Thoracic aorta (tissue), 2 donors: ENCODE data around the gene LRRC27. TPM values are rescaled to one million over a fixed set of nuclear protein-coding genes. Genes with fewer than 3 reads are reported as not detected.

Source experiments
- ATAC-seq: fragments of 150-250 bp; one replicate; pipeline ENCODE4 v1.8.0; 2017; ENCODE audit warnings: low read depth; ENCODE audit not compliant: insufficient number of reproducible peaks, low FRiP score
- DNase-seq: peaks from one replicate; pipeline ENCODE4 v3.0.0-alpha.2; 2020; ENCODE audit warnings: low spot score
- H3K27ac ChIP-seq, 2 donors: fragments of 200-600 bp; sonication (generic); 1 replicate in 1 of 2; 2 replicates in 1 of 2; pipeline ENCODE4 v1.5.1; 2016; ENCODE audit warnings: mild to moderate bottlenecking in 2 of 2, moderate library complexity in 2 of 2
- H3K27me3 ChIP-seq: fragments of 200-600 bp; sonication (generic); replicated peaks from 2 replicates; pipeline ENCODE4 v1.6.0; 2016; ENCODE audit warnings: mild to moderate bottlenecking; ENCODE audit not compliant: insufficient read depth
- H3K36me3 ChIP-seq: fragments of 200-600 bp; sonication (generic); one replicate; pipeline ENCODE4 v1.5.1; 2016
- H3K4me1 ChIP-seq, 2 donors: fragments of 200-600 bp; sonication (generic); 1 replicate in 1 of 2; 2 replicates in 1 of 2; pipeline versions ENCODE4 v1.5.1 to v1.6.0; 2016; ENCODE audit warnings: low read depth in 2 of 2, mild to moderate bottlenecking in 1 of 2; ENCODE audit not compliant: control insufficient read depth in 1 of 2
- H3K4me3 ChIP-seq: fragments of 200-600 bp; sonication (generic); 2 replicates; pipeline ENCODE4 v1.5.1; 2016; ENCODE audit warnings: mild to moderate bottlenecking
- H3K9me3 ChIP-seq: fragments of 200-600 bp; sonication (generic); 2 replicates; pipeline ENCODE4 v1.5.1; 2016
- total RNA-seq, 2 donors: library from RNA; depleted of rRNA; stranded (reverse); fragments of >200 nt; gene quantifications; one replicate each; pipeline versions ENCODE4 v1.1.0 to v1.2.3, GENCODE V29; 2016
- TF ChIP-seq, protein P1 (sequence below): fragments of 200-600 bp; sonication (generic); IDR thresholded peaks from one replicate; pipeline ENCODE4 v1.5.1; 2019; ENCODE audit warnings: antibody characterized with exemption

Gene LRRC27
- total RNA-seq, 2 donors from 2014 or later, result 3.2 to 8.9 TPM

DNA sequence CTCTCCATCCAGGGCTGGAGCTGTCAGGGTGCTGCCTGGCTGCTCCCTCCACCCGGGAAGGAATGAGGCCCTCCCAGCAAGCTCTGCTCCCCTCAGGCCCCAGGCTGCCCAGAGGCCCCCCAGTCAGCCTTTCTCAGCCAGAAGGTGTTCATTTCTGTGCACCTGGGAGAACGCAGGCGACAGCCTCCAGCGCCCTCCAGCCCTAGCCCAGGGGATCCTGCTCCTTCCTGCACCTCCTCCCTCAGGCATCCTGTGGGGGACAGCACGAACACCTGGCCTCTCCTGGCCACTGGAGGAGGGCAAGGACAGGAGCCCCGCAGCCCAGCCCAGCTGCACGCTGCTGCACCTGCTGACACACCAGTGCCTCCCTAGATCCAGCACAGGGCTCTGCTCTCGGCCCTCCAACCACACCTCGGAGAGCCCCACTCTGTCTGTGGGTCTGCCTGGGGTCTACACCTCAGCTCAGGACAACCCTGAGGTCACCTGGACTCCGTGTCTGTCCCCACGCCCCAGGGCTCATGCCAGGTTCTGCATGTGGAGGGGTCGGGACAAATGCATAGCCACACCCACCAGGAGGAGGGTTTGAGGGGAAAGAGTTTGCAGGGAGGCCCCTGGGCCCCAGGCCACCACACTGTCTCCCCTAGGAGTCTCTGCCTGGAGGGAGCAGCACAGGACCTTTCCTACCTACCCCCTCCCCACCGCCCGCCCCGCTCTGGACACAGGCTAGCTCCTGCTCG, 57.6 kb downstream of the LRRC27 start:
- Histone ChIP-seq H3K27ac (no peak overlapping the region), H3K36me3 (no peaks in the 10 kb centered on the region), H3K4me3 (no peak overlapping the region), H3K4me1 (peaks cover 0 to 5% of the 10 kb centered on the region in 2 donors), H3K27me3 (no peaks in the 10 kb centered on the region), H3K9me3 (no peaks in the 10 kb centered on the region)
- no peak for ATAC-seq
- no peak for DNase-seq
- TF ChIP-seq, protein P1, sequence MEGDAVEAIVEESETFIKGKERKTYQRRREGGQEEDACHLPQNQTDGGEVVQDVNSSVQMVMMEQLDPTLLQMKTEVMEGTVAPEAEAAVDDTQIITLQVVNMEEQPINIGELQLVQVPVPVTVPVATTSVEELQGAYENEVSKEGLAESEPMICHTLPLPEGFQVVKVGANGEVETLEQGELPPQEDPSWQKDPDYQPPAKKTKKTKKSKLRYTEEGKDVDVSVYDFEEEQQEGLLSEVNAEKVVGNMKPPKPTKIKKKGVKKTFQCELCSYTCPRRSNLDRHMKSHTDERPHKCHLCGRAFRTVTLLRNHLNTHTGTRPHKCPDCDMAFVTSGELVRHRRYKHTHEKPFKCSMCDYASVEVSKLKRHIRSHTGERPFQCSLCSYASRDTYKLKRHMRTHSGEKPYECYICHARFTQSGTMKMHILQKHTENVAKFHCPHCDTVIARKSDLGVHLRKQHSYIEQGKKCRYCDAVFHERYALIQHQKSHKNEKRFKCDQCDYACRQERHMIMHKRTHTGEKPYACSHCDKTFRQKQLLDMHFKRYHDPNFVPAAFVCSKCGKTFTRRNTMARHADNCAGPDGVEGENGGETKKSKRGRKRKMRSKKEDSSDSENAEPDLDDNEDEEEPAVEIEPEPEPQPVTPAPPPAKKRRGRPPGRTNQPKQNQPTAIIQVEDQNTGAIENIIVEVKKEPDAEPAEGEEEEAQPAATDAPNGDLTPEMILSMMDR, result no peak

DNA sequence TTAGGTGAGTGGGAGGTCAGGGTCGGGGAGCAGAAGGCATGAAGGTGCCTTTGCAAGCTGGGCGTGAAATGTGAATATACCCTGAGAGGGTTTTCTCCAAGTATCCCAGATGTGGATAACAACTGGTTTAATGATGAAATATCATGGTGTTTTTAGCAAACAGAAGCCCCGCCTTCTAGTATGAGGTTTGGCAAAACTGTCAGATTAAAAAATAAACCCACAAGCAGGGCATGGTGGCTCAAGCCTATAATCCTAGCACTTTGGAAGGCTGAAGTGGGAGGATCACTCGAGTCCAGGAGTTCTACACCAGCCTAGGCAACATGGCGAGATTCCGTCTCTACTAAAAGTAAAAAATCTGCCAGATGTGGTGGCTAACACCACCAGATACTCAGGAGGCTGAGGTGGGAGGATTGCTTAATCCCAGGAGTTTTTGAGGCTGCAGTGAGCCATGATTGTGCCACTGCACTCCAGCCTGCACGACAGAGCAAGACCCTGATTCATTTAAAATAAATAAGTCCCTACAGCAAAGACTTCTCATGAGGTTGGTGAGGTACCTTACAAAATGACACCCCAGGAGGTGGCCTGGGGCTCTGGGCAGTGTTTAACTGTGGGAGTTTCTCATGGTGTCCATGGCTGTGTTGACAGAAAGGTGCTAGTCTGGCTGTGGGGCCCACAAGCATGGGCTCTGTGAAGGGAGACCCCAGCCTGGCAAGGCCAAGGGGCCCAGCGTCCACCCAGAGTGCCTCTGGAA, 58.4 kb downstream of the LRRC27 start:
- Histone ChIP-seq H3K9me3 (no peaks in the 10 kb centered on the region), H3K4me3 (no peak overlapping the region), H3K36me3 (no peaks in the 10 kb centered on the region), H3K4me1 (peaks cover 0 to 6% of the 10 kb centered on the region in 2 donors), H3K27ac (no peak overlapping the region), H3K27me3 (no peaks in the 10 kb centered on the region)
- DNase-seq (no peak), ATAC-seq (no peak)
- TF ChIP-seq, protein P1, result no peak

GRCh38 chr10:132390921-132391675, 59.1 kb downstream of the LRRC27 start:
- H3K27me3 ChIP-seq, result no peaks in the 10 kb centered on the region
- H3K4me1 ChIP-seq, result peaks cover 0 to 14% of the 10 kb centered on the region in 2 donors
- no peak overlapping the region for H3K27ac ChIP-seq
- no peak for DNase-seq
- no peaks in the 10 kb centered on the region for H3K9me3 ChIP-seq
- H3K4me3 ChIP-seq, result no peak overlapping the region
- H3K36me3 ChIP-seq, result no peaks in the 10 kb centered on the region
- ATAC-seq, result no peak
- TF ChIP-seq, protein P1, result no peak

- Histone ChIP-seq H3K9me3 (no peaks in the 10 kb centered on the region), H3K4me3 (no peak overlapping the region), H3K36me3 (no peaks in the 10 kb centered on the region), H3K4me1 (peaks cover 0 to 15% of the 10 kb centered on the region in 2 donors), H3K27me3 (no peaks in the 10 kb centered on the region), H3K27ac (no peak overlapping the region)
- DNase-seq (no peak), ATAC-seq (no peak)
- TF ChIP-seq, protein P1, result no peak
Measured at GRCh38 chr10:132391676-132392020, 59.7 kb downstream of the LRRC27 start.
